NCI-H187 (cell line): Measurements from ENCODE around the gene BACE2.
"Not testable (repeated sequence)": the region's sequence is repeated elsewhere in the genome, so short reads cannot be mapped to it uniquely, and the experiment has no call there.

Experiments
- DNase-seq, 2 experiments: peaks; one replicate each; lab custom pipeline; 2025; lab: John Stamatoyannopoulos, UW

BACE2 gene

DNA sequence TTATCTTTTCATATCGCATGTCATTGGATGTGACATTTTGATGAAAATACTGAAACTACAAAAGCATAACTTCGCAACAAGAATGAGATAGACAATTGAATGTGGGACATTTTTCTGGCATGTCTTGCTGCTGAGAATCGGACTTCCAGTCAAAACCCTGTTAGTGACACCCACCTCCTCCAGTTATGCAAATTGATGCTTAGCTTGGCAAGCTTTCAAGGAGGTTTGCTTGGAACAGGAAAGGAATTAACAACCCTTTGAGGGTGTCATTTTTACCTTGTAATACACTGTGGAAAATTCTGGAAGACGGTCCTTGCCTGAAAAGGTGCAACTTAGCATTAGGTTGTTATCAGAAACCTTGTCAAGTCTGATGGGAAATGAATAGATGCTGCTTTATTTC, 109.9 kb downstream of the BACE2 start:
- DNase-seq: no peak

DNA sequence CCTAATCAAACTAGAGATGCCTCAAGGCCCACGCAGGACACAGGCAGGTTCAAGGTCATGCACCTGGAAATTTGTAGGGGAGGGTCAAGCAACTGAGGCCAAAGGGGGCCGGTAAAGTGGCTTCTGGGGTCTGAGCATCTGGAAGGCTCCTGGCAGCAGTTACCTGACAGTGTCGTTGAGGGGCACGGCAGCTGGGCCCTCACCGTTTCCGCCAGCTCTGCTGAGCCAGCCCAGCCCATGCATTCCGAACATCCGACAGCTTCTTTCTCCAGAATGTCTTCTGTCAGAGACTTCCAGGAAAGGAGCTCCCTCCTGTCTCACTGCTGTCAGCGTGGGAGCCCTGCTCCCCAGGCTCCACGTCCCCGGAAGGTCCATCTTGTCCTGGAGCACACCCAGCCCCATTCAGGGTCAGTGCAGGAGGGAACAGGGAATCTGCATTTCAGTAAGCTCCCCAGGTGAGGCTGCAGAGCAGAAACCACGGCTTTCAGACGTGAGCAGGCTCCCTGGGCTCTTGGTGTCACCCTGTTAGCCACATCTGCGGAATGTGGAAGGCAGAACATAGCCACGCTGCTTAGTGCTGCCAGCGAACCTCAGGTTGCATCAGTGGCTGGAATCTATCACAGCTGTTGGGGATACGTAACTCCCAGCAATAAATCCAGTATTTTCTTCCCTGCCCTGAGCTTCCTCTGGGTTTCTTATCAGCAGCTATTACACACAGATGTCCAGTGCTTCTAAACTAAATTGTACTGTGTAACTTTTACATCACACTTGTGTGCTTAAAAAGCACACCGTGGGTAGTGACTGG, 112.4 kb downstream of the BACE2 start:
- DNase-seq: no peak

DNA sequence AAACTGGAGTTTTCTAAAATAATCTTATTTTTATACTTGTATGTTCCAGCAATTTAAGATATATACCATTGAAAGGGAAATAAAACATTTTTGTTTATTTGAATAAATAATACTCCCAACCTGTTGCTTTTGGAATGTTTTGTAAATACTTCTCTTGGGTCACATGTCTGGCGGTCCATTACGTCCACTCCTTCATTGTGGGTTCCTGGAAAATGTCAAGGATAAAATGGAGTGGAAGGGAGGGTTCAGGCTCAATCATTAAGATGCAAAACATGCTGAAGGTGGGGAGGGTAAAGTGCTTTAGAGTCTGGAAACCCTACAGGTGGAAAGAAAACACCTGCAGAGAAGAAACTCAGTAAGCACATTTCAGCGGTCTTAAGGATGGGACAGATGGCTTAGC, 114.5 kb downstream of the BACE2 start:
- no peak for DNase-seq

DNA sequence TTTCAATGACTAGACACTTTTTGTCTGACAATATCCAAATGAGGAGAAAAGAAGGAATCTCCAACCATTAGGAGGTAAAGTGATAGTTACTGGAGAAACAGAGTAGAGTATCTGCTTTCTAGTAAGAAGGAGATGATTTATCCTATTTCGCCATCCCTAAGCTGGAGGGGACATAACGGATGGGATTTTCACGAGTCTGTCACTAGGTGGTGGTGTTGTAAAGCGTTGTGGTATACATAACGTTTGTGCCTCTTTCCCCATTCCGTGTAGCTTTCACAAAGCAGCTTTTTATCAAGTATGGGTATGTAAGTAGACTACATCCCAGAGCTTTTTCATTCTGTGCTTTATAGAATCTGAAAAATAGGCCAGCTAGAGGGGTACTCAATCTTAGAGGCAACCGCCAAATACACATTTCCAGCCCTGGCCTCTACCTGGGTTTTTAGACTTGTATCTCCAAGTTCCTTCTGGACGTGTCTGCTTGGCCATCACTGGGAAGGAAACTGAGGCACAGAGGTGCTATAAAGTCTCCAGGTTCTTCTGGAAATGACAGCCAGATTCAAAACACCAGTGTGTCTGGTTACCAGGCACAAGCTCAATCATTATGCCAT, 115.4 kb downstream of the BACE2 start:
- peak; percentile 59 to 64 for DNase-seq

DNA sequence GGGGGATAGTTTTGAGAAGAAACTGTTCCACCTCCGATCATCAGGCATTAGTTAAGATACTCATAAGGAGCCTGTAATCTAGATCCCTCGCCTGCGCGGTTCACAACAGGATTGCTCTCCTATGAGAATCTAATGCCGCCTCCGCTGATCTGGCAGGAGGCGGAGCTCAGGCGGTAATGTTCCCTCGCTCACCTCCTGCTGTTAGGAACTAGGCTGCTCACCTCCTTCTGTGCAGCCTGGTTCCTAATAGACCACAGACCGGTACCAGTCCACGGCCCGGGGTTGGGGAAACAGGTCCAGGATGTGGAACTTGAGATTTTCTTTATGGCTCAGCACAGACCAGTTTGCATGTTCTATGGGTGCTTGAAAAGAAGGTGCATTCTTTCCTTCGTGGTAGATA, 121.5 kb downstream of the BACE2 start:
- DNase-seq: no peak

DNA sequence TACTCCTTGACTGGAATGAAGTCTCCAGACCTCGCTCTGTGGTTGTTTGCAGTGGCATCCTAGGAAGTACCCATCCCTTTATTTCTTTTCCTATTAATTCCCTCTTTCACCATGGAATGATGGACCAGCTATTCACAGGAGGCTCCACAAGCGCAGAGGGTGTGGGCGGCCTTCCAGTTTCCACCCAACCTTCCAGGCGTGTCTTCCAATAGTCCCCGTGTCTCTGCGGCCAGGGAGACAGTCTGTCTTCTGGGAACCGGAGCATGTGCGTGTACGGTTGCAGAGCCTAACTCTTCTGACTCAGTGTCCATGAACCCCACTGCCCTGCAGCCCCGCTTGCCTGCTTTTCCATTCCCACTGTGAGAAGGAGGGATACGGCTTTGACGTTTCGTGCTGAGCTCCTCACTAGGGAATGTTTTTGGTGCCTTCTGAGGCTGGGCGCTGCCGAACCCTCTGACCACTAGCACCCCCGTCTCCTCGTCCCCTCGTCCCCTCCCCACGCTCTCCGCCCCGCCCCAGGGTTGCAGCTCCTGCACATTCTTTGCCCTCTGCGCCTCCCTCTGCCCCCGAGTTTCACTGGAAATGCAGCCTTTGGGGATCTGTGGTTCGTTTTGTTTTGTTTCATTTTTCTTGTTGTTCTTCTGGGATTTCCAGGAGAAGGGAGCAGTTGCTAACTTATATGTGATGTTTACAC, 122.3 kb downstream of the BACE2 start:
- DNase-seq: no peak

DNA sequence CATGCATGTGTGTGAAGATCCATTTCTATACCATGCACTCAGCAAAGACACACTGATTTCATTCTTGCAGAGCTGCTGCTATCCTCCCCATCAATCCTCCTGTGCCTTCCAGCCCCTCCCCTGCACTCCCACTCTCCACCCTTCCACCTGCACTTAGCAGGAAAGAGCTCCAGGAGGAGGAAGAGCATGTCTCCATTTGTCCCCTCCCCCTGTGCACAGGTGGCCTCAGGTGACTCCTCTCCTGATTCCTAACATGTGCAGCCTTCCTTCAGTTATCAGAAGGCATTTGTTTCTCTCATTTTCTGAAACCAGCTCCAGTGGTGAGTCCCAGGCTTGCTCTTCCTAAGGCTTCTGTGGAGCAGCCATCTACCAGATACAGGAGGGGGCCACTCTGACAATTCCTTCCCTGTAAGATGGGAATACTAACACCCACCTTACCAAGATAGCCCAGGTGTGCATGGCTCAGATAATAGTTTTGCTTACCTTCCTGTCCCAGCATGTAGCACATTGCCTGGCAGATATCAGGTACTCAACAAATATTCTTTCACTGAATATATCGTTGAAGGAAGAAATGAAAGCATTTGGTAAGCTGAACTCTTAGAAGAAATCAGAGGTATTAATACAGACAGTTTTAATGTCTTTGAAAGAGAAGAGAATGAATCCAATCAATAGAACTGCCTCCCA, 126.7 kb downstream of the BACE2 start:
- peak; percentile 15 to 69 for DNase-seq

DNA sequence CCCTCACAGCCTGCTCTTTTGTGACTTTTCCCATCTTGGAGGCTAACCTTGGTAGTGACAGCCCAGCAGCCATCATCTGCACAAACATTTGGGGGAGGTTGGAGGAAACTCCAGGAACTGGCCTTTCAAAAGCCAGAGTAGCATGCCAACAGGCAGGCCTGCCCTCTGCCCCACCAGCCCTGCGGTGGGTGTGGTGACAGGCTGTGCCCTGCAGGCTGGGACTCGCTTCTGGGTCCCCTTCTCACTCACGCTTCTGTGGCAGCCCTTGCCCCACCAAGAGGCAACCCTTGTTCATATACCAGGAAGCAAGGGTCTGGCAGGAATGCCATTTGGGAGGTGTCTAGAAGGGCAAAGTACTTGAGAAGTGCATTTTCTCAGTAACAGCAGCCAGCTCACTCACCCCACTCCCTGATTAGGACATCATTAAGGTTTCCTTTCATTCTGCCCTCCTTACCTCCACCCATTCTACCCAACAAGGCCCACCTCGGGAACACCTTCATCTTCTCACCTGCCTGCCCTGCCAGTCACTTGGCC, 127.8 kb downstream of the BACE2 start:
- DNase-seq: no peak

DNA sequence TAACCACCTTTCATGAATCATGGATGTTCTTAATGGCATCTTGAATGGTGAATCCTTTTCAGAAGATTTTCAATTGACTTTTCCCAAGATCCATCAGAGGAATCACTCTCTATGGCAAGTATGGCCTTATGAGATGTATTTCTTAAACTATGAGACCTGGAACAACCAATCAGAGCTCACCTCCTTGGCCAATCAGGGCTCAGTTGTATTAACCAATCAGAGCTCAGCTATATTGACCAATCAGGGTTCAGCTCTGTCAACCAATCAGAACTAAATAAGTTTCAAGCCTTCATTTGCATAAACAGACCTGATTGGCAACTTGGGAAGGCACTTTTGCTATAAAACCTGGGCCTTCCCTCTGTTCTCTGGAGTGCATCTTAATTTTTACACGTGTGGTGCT, 135.0 kb downstream of the BACE2 start:
- DNase-seq: no peak

DNA sequence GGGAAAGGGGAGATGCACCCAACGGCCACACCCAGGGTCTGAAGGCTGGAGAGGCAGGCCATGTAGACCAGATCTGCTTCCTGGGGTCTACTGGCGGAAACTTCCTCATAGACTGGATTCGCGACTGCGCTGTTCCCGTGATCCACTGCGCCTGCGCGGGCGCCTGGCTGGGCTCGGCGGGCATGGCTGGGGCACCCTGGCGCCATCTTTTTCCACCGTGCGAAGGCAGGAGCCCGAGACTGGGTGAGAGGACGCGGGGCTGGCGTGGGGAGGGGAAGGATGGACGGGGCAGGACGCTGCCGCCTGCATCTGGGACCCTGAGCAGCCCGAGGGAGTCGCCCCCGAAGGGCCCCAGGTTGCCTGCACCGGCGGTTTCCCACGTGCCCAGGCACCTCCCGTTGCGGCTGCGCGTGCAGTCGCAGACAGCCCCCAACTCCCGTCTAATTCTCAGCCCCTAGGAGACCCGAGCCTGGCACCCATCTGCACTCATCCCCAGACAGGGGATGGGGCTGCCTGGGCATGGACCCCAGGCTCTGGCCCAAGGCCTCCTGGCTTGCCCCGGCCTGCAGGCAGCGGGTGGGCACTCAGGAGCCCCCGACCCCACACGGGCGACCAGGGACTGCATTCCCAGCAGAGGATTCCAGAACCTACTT, 136.2 kb downstream of the BACE2 start:
- DNase-seq: no peak

DNA sequence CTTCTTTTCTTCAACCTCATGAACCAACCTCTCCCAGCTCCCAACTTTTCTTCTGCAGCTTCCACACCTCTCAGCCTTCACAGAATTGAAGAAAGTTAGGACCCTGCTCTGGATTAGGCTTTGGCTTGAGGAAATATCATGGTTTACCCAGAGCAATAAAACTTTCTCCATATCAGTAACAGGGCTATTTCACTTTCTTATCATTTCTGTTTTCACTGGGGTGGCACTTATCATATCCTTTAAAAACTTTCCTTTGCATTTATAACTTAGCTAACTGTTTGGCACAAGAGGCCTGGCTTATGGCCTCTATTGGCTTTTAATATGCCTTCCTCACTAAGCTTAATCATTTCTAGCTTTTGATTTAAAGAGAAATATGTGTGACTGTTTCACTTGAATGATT, 139.3 kb downstream of the BACE2 start:
- DNase-seq: no peak

DNA sequence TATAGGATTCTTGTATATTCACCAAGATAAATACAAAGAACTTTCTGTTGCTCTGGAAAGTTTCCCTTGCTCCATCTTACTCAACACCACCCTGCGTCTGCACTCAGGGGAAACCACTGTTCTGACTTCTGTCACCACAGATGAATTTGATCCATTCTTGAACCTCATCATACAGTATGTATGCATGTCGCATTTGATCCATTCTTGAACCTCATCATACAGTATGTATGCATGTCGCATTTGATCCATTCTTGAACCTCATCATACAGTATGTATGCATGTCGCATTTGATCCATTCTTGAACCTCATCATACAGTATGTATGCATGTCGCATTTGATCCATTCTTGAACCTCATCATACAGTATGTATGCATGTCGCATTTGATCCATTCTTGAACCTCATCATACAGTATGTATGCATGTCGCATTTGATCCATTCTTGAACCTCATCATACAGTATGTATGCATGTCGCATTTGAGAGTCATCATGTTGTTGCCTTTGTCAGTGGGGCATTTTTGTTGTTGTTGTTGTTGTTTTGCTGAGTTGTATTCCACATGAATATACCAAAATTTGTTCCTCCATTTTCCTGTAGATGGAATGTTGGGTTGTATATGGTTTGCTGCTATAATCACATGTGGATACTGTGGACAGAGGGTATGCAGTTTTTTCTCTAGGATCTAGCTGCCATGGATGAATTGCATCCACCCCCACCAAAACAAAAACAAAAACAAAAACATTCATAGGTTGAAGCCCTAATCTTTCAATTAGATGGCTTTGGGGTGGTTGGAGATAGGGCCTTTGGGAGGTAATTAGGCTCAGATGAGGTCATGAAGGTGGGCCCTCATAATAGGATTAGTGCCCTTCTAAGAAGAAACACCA, 145.6 kb downstream of the BACE2 start:
- DNase-seq: not testable (repeated sequence)

DNA sequence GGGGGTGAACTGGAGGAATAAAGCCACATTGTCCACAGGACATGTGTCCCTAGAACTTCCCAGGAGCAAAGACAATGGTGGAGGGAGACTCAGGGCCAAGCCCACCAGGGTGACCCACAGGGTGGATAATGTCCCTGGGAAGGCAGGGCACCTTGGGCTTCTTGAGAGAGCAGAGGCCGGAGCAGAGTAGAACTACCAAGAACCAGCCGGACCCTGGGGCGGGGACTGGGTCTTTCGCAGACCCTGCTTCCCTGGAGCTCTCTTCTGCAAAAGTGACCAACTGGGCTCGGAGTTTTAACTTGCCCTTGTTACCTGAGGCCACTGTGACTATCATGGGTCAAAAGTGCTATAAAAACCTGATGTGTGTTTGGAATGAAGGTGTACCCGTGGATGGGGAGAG, 147.8 kb downstream of the BACE2 start:
- no peak for DNase-seq

DNA sequence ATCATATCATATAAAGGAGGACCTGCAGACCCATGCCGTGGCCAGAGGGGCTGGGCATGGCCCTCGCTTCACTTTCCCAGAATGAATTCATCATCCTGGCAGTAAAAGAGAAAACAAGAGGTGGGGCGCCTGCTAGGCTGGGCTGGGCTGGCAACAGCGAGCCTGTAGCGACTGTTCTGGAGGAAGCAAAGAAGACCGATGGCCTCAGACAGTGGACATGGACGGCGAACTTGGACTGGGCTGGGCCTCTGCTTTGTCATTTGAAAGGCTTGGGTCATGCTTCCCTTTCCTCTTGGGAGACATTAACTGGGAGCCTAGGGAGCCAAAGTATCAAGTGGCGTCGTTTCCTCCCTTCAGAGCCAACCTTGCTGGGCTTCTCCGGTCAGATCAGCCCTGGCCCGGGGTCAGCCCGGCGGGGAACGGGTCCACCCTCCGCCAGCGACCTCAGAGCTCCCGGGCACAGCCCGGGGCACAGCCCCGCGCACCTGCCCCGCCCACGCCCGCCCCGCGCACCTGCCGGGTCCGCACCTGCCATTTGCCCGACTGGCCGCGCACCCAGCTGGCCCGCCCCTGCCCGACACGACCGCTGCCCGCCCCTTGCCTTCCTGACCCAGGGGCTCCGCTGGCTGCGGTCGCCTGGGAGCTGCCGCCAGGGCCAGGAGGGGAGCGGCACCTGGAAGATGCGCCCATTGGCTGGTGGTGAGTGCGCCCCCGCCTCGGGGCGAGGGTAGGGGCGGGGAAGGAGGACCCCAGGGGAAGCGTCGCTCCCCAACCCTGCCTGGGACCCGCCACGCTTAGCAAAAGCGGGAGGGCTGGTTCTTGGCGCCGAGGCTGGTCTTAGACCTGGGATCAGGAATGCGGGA, 148.5 kb downstream of the BACE2 start, which contains the start of gene FAM3B:
Gene FAM3B (plus strand): TSS at position 602 of the 863 bp plus-strand sequence. CDS start 79 bp downstream, at position 681.
- peak; percentile 57 to 74 for DNase-seq

DNA sequence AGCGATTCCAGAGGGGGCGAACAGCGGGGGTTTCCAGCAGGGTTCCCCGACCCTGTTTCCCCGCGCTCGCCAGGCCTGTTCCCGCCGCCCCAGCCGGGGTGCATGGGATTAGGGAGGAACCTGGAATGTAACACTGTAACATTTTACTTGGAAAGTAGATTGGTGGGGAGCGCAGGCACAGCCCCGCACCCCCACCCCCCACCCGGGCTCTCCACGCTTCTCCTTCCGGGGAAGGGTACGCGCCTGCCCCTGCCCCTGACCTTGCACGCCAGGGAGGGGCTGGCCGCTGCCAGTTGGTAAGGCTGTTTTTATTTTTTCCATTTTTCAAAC, 149.1 kb downstream of the BACE2 start:
- DNase-seq: no peak

DNA sequence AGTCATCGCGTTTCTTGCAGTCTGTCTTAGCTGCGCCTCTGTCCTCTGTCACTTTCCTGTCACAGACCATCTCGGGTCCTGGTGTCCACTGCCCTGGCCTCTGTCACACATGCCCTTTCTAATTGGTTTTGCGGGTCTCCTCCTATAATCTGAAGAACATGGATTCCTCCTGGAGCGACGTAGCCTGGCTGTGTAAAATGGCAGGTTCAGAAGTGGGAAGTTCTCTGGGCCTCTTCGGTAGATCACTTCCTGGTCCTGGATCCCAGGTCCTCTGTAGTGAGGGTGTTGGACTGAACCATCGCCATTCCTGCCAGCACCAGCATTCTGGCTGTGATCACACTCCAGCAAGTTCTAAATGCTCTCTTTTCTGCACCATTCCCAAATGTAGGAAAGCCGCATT, 149.5 kb downstream of the BACE2 start:
- DNase-seq: peak in 1 of 2 experiments; percentile 29

DNA sequence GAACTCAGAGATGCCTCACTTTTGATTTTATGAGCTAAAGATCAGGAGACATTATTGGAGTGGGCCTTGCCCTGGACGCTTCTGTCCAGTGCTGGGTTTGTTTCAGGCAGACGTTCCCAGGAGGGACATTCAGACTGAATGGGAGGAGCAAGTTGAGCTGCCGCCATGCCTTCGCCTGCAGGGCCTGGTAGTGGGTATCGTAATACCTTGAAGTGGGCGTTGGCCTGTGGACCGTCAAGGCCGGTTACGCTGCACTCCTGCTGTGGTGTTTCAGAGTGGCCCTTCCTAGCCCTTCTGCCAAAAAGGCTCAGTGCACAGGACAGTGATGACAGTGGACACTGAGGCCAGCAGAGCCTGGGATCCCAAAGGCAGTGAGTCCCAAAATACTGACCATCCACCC, 150.3 kb downstream of the BACE2 start:
- DNase-seq: peak; percentile 57 to 72

DNA sequence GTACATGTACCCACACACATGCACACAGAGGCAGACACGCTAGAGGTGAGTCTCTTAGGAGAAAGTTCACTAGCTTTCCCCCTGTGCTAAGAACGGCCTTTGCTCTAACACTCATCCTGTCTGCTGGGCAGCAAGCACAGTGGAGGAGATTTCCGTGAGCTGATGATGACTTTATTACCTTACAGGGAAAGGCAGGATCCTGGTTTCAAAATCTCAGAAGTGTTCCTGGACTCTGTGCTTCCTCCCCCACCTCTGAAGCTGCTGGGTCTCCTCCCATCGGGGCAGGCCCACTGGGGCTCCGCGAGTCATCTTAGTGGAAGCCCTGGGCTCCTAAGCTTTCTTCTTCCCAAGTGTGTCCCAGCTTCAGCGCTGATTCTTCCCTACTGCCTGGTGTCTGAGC, 151.3 kb downstream of the BACE2 start:
- DNase-seq: no peak

DNA sequence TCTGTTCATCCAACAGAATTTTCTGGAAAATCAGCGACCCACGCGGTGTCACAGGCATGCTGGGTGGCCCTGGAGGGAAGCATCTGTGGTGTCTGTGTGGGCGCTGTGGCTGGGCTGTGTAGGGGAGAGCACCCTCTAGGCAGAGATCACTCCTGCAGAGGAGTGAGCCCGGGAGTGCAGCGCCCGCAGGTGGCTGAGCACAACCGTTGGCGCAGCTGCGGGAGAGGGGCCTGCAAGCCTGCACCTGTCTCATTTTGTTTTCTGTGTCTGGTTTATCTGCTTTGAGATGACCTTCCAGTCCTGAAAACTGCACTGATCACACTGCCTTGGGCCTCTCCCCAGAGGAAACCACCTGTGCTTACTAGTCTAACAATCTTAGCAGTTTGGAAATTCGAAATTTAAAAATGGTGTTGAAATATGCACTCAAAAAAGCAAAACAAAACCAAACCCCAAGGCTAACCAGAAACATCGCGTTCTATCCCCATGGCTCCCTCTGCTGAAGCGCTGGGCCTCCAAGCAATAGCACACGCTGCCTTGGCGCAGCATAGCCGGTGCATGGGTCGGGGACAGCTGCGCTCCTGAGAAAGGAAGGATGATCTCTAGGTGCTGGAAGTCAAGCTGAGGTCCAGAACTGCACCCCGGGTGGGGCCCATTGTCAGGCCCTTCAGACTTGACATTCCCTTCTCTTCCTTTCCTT, 153.4 kb downstream of the BACE2 start:
- DNase-seq: peak; percentile 50 to 61
